Stomach (tissue), 9 donors: Measurements from ENCODE around the gene KLK15. TPM values are rescaled to one million over a fixed set of nuclear protein-coding genes. Genes with fewer than 3 reads are reported as not detected.

Source experiments
- DNase-seq, 2 donors: peaks; one replicate each; pipeline versions ENCODE4 v3.0.0 to v3.0.0-alpha.2; 2013 to 2019
- H3K27ac ChIP-seq, 5 donors: fragments of 200-600 bp in 4 of 5; sonication (generic) in 4 of 5; one replicate each; pipeline ENCODE4 v1.5.1; 2013 to 2019; ENCODE audit warnings: mild to moderate bottlenecking in 1 of 5, moderate library complexity in 1 of 5
- H3K27me3 ChIP-seq, 3 donors: fragments of 200-600 bp; sonication (generic); one replicate each; pipeline ENCODE4 v1.5.1; 2017 to 2019; ENCODE audit warnings: mixed run types in 1 of 3
- H3K36me3 ChIP-seq, 4 donors: fragments of 200-600 bp; sonication (generic); 1 replicate in 3 of 4; 2 replicates in 1 of 4; pipeline ENCODE4 v1.5.1; 2016 to 2019
- H3K4me1 ChIP-seq, 4 donors: fragments of 200-600 bp; sonication (generic); one replicate each; pipeline ENCODE4 v1.5.1; 2016 to 2019
- H3K4me3 ChIP-seq, 4 donors: fragments of 200-600 bp; sonication (generic) in 3 of 4; one replicate each; pipeline ENCODE4 v1.5.1; 2016 to 2019; ENCODE audit warnings: mild to moderate bottlenecking in 1 of 4
- H3K9me3 ChIP-seq, 4 donors: fragments of 200-600 bp; sonication (generic); one replicate each; pipeline ENCODE4 v1.5.1; 2016 to 2019
- EP300 ChIP-seq: sonication (generic); formaldehyde crosslinking; IDR thresholded peaks from one replicate; pipeline ENCODE4 v1.6.1; 2017; ENCODE audit warnings: antibody characterized with exemption
- POLR2A ChIP-seq, 4 donors: fragments of 450-650 bp; IDR thresholded peaks; one replicate each; pipeline ENCODE4 v1.6.1; 2016; ENCODE audit warnings: antibody characterized with exemption in 4 of 4, control low read depth in 2 of 4, mild to moderate bottlenecking in 1 of 4, moderate library complexity in 1 of 4
- POLR2AphosphoS5 ChIP-seq, 3 donors: sonication (generic); formaldehyde crosslinking; IDR thresholded peaks; one replicate each; pipeline ENCODE4 v1.6.1; 2016; ENCODE audit warnings: antibody characterized with exemption in 3 of 3
- WGBS, 5 donors: extraction: QIAGEN DNeasy Blood & Tissue Kit in 3 of 5; methylation state at CpG; one replicate each; pipeline versions ENCODE4 v1.1.5 to v1.1.7; 2013 to 2018; 5-methylcytosine and 5-hydroxymethylcytosine counted together
- intact Hi-C: fragments of 100-400 bp; cut with DNase I; formaldehyde crosslinking; loops from one replicate; pipeline ENCODE4 v1.15.1; 2023; ENCODE audit warnings: low total_unique reads
- polyA plus RNA-seq, 3 donors: library from polyadenylated mRNA; stranded (reverse); fragments of 200-250 nt; gene quantifications; one replicate each; pipeline ENCODE4 v1.2.3, GENCODE V29; 2013
- total RNA-seq, 5 donors: library from RNA; depleted of rRNA; stranded (reverse); fragments of >200 nt; gene quantifications; one replicate each; pipeline versions ENCODE4 v1.1.0 to v1.2.3, GENCODE V29; 2014 to 2016
- TF ChIP-seq, protein P1 (sequence below), 7 experiments: fragments of 450-650 bp in 4 of 7; fragments of 200-600 bp in 3 of 7; sonication (generic) in 3 of 7; IDR thresholded peaks; one replicate each; pipeline ENCODE4 v1.5.1; 2016 to 2019; ENCODE audit warnings: antibody characterized with exemption in 7 of 7, control low read depth in 2 of 7, mild to moderate bottlenecking in 1 of 7
- donor health status: healthy with polysubstance abuse.
- donor health status: Bipolar disorder and iron deficiency.
- donor health status: healthy.

KLK15 gene
- total and polyA plus RNA-seq, 8 donors: not detected

DNA sequence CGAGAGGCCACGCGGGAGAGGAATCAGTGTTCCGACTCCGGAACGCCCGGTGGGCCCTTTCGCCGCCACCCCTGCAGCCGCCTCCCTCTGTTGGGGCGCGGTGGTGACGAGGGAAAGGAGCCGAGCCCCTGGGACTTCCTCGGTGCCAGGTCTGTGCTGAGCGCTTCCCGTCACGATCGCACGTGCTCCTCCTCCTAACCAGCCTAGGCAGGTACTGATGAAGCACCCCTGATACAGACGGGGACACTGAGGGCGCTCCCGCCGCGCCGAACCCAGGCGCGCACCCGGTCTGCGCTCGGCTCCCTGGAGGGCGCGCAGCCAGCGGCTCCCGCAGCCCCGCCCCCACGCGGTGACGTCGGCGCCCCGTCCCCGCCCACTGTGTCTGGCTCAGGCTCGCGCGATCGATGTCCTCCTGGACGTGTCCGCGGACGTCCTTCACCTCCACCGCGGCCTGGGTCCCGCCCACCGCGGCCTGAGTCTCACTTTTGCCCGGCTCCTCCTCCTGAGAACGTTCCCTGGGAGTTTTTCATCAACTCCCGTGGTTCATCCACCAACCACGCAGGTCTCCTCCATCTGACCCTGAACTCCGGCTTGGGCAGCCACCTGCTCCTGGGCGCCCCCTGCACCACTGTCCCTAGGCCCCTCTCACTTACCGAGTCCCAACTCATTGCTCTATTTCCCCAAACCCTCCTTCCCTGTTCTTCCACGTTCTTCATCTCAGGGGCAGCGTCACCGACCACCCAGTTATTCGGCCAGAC is 2.6 kb upstream of the KLK15 start:
- DNase-seq: peak; percentile 78 to 93
- H3K4me1 ChIP-seq: peaks cover 7 to 16% (median 14%) of the 10 kb centered on the region in 4 donors
- TF ChIP-seq POLR2AphosphoS5 (IDR thresholded peaks at IDR 0.05): peak in 1 of 3 donors; percentile 46
- no peak for TF ChIP-seq POLR2A (IDR thresholded peaks at IDR 0.05)
- H3K4me3 ChIP-seq: peak overlapping the region; percentile 47 to 60 (median 56)
- peak overlapping the region in 1 of 5 donors; percentile 2 for H3K27ac ChIP-seq
- no peaks in the 10 kb centered on the region for H3K9me3 ChIP-seq
- intact Hi-C loops: no loop called here
- no peaks in the 10 kb centered on the region for H3K36me3 ChIP-seq
- WGBS, 5 donors: 2 to 5% (median 4%) methylated on average over 41 to 67 of the region's 67 CpGs
- H3K27me3 ChIP-seq: peaks cover 4 to 90% (median 28%) of the 10 kb centered on the region in 3 donors

- peak overlapping the region; percentile 47 to 60 (median 56) for H3K4me3 ChIP-seq
- H3K27ac ChIP-seq: peak overlapping the region in 1 of 5 donors; percentile 2
- intact Hi-C loops: no loop called here
- H3K27me3 ChIP-seq: peaks cover 4 to 94% (median 28%) of the 10 kb centered on the region in 3 donors
- H3K36me3 ChIP-seq: no peaks in the 10 kb centered on the region
- no peak for TF ChIP-seq EP300
- no peak for TF ChIP-seq POLR2AphosphoS5 (IDR thresholded peaks at IDR 0.05)
- TF ChIP-seq, protein P1, sequence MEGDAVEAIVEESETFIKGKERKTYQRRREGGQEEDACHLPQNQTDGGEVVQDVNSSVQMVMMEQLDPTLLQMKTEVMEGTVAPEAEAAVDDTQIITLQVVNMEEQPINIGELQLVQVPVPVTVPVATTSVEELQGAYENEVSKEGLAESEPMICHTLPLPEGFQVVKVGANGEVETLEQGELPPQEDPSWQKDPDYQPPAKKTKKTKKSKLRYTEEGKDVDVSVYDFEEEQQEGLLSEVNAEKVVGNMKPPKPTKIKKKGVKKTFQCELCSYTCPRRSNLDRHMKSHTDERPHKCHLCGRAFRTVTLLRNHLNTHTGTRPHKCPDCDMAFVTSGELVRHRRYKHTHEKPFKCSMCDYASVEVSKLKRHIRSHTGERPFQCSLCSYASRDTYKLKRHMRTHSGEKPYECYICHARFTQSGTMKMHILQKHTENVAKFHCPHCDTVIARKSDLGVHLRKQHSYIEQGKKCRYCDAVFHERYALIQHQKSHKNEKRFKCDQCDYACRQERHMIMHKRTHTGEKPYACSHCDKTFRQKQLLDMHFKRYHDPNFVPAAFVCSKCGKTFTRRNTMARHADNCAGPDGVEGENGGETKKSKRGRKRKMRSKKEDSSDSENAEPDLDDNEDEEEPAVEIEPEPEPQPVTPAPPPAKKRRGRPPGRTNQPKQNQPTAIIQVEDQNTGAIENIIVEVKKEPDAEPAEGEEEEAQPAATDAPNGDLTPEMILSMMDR (IDR thresholded peaks at IDR 0.05): no peak
- TF ChIP-seq POLR2A (IDR thresholded peaks at IDR 0.05): no peak
- no peaks in the 10 kb centered on the region for H3K9me3 ChIP-seq
- DNase-seq: no peak
- WGBS, 5 donors: 28 to 31% (median 29%) methylated on average over 12 to 13 of the region's 13 CpGs
- peaks cover 7 to 16% (median 14%) of the 10 kb centered on the region in 4 donors for H3K4me1 ChIP-seq
Measured at GRCh38 chr19:50835103-50835784, 1.9 kb upstream of the KLK15 start.

DNA sequence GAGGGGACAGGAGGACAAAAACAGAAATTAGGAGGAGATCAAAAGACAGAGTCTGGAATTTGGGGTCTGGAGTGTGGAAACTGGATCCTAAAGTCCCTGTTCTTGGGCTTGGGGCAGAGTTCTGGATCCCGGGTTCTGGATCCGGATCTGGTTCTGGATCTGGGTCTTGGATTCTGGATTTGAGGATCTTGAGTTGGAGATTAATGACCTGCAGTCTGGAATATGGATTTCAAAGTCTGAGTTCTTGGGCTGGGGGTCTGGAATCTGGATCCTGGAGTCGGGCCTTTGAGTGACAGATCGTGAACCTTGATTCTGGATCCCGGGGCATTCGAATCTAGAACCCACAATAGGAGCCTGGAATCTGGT is 411 bp upstream of the KLK15 start:
- H3K27ac ChIP-seq: no peak overlapping the region
- no peaks in the 10 kb centered on the region for H3K36me3 ChIP-seq
- intact Hi-C loops: no loop called here
- H3K4me1 ChIP-seq: peaks cover 7 to 16% (median 14%) of the 10 kb centered on the region in 4 donors
- TF ChIP-seq, protein P1 (IDR thresholded peaks at IDR 0.05): no peak
- no peak for TF ChIP-seq POLR2AphosphoS5 (IDR thresholded peaks at IDR 0.05)
- no peak for TF ChIP-seq EP300
- TF ChIP-seq POLR2A (IDR thresholded peaks at IDR 0.05): no peak
- DNase-seq: no peak
- H3K27me3 ChIP-seq: peaks cover 4 to 95% (median 28%) of the 10 kb centered on the region in 3 donors
- 90 to 97% (median 95%) methylated on average over 6 of the region's 6 CpGs for WGBS, 5 donors
- H3K9me3 ChIP-seq: no peaks in the 10 kb centered on the region
- H3K4me3 ChIP-seq: no peak overlapping the region

GRCh38 chr19:50832666-50833065 is 708 bp downstream of the KLK15 start:
- intact Hi-C loops: no loop called here
- H3K36me3 ChIP-seq: no peaks in the 10 kb centered on the region
- no peak for DNase-seq
- H3K27me3 ChIP-seq: peaks cover 4 to 93% (median 28%) of the 10 kb centered on the region in 3 donors
- H3K9me3 ChIP-seq: no peaks in the 10 kb centered on the region
- WGBS, 5 donors: 81 to 92% (median 86%) methylated on average over 8 of the region's 8 CpGs
- H3K4me1 ChIP-seq: peaks cover 7 to 16% (median 14%) of the 10 kb centered on the region in 4 donors
- TF ChIP-seq EP300: no peak
- TF ChIP-seq POLR2A (IDR thresholded peaks at IDR 0.05): no peak
- TF ChIP-seq, protein P1 (IDR thresholded peaks at IDR 0.05): no peak
- no peak for TF ChIP-seq POLR2AphosphoS5 (IDR thresholded peaks at IDR 0.05)
- H3K27ac ChIP-seq: no peak overlapping the region
- no peak overlapping the region for H3K4me3 ChIP-seq
